GM23338 (cell line): ENCODE data around the gene CRADD. TPM values are rescaled to one million over a fixed set of nuclear protein-coding genes. Genes with fewer than 3 reads are reported as not detected.

Experiments used
- ATAC-seq: fragments of 200-7000 bp; cut with Tn5 transposase; 3 replicates; pipeline ENCODE4 v1.9.1; 2020
- DNase-seq: peaks from one replicate; pipeline ENCODE4 v3.0.0-alpha.2; 2015; ENCODE audit warnings: low spot score
- H2AFZ ChIP-seq: fragments of 200-600 bp; sonication (generic); 2 replicates; pipeline ENCODE4 v1.8.0; 2016; ENCODE audit warnings: antibody characterized with exemption, mild to moderate bottlenecking, moderate library complexity
- H3F3A ChIP-seq: fragments of 200-600 bp; sonication (generic); replicated peaks from 2 replicates; pipeline ENCODE4 v1.8.0; 2017; ENCODE audit warnings: antibody characterized with exemption, mixed run types, low read depth
- H3K27ac ChIP-seq: fragments of 200-600 bp; sonication (generic); 2 replicates; pipeline ENCODE4 v1.6.1; 2016; ENCODE audit warnings: low read depth
- H3K27me3 ChIP-seq: fragments of 200-600 bp; sonication (generic); 2 replicates; pipeline ENCODE4 v1.8.0; 2016; ENCODE audit warnings: mild to moderate bottlenecking, mixed run types, moderate library complexity; ENCODE audit not compliant: insufficient read depth
- H3K36me3 ChIP-seq: fragments of 200-600 bp; sonication (generic); 2 replicates; pipeline ENCODE4 v1.8.0; 2016; ENCODE audit warnings: mild to moderate bottlenecking; ENCODE audit not compliant: insufficient read depth
- H3K4me1 ChIP-seq: fragments of 200-600 bp; sonication (generic); 2 replicates; pipeline ENCODE4 v1.8.0; 2016; ENCODE audit warnings: mild to moderate bottlenecking, moderate library complexity; ENCODE audit not compliant: insufficient read depth
- H3K4me2 ChIP-seq: fragments of 200-600 bp; sonication (generic); 2 replicates; pipeline ENCODE4 v1.7.1; 2017; ENCODE audit warnings: mixed run types
- H3K4me3 ChIP-seq: fragments of 200-600 bp; sonication (generic); 2 replicates; pipeline ENCODE4 v1.6.1; 2016; ENCODE audit warnings: mixed run types
- H3K79me2 ChIP-seq: fragments of 200-600 bp; sonication (generic); replicated peaks from 2 replicates; pipeline ENCODE4 v1.8.0; 2017; ENCODE audit warnings: mild to moderate bottlenecking; ENCODE audit not compliant: insufficient read depth
- H3K9me2 ChIP-seq: fragments of 200-600 bp; sonication (generic); 2 replicates; pipeline ENCODE4 v1.8.0; 2017; ENCODE audit not compliant: insufficient read depth
- H4K20me1 ChIP-seq: fragments of 200-600 bp; sonication (generic); replicated peaks from 2 replicates; pipeline ENCODE4 v1.8.0; 2017; ENCODE audit warnings: mild to moderate bottlenecking; ENCODE audit not compliant: insufficient read depth
- H3K27ac Mint-ChIP-seq: 2 replicates; pipeline ENCODE4 v1.8.0; 2020; ENCODE audit warnings: inconsistent platforms, mild to moderate bottlenecking, moderate library complexity, mixed read lengths
- H3K27me3 Mint-ChIP-seq: 3 replicates; pipeline ENCODE4 v1.8.0; 2022; ENCODE audit warnings: low read depth, mild to moderate bottlenecking, moderate library complexity, mixed read lengths, inconsistent platforms; ENCODE audit not compliant: insufficient read depth, poor library complexity
- H3K36me3 Mint-ChIP-seq: 3 replicates; pipeline ENCODE4 v1.8.0; 2021; ENCODE audit warnings: low read depth, mild to moderate bottlenecking, inconsistent platforms, moderate library complexity, mixed read lengths
- H3K4me1 Mint-ChIP-seq: 3 replicates; pipeline ENCODE4 v1.8.0; 2020; ENCODE audit warnings: mild to moderate bottlenecking, inconsistent platforms, mixed read lengths
- H3K4me3 Mint-ChIP-seq: 3 replicates; pipeline ENCODE4 v1.8.0; 2021; ENCODE audit warnings: moderate library complexity, mild to moderate bottlenecking, inconsistent platforms, mixed read lengths
- H3K9me3 Mint-ChIP-seq: 3 replicates; pipeline ENCODE4 v1.8.0; 2020; ENCODE audit warnings: moderate library complexity, mild to moderate bottlenecking, inconsistent platforms, mixed read lengths
- CREB1 ChIP-seq: fragments of 250-450 bp; sonication (Bioruptor Pico); IDR thresholded peaks from 2 replicates; pipeline ENCODE4 v1.5.0; 2020; ENCODE audit warnings: low read depth, mild to moderate bottlenecking, moderate library complexity
- EZH2phosphoT487 ChIP-seq: fragments of 200-600 bp; sonication (generic); IDR thresholded peaks from one replicate; pipeline ENCODE4 v1.8.1; 2018; ENCODE audit warnings: antibody characterized with exemption; ENCODE audit not compliant: unreplicated experiment
- JUNB ChIP-seq: IDR thresholded peaks from one replicate; pipeline ENCODE4 v1.6.1; 2016; ENCODE audit warnings: antibody characterized with exemption; ENCODE audit not compliant: unreplicated experiment
- POLR2AphosphoS5 ChIP-seq: IDR thresholded peaks from 2 replicates; pipeline ENCODE4 v1.6.1; 2016; ENCODE audit warnings: antibody characterized with exemption, low read depth
- ZNF331 ChIP-seq: fragments of 250-450 bp; sonication (Bioruptor Pico); IDR thresholded peaks from 2 replicates; pipeline ENCODE4 v1.5.0; 2020; ENCODE audit warnings: low read depth, mild to moderate bottlenecking, moderate library complexity
- polyA plus RNA-seq: library from polyadenylated mRNA; unstranded; fragments of >200 nt; fragmentation: Nextera tagmentation; extraction: Ambion mirVana; gene quantifications from 2 replicates; pipeline ENCODE4 v1.2.1, GENCODE V29; 2016
- total RNA-seq: library from RNA; depleted of rRNA; stranded (reverse); fragments of >200 nt; shearing (Covaris generic); gene quantifications from 2 replicates; pipeline ENCODE4 v1.2.3, GENCODE V29; 2014
- TF ChIP-seq, protein P1 (sequence below): IDR thresholded peaks from 2 replicates; pipeline ENCODE4 v1.6.1; 2016; ENCODE audit warnings: antibody characterized with exemption
- TF ChIP-seq, protein P2 (sequence below): fragments of 250-450 bp; sonication (Bioruptor Pico); IDR thresholded peaks from 2 replicates; pipeline ENCODE4 v1.5.0; 2020; ENCODE audit warnings: mild to moderate bottlenecking, moderate library complexity
- TF ChIP-seq, protein P3 (sequence below), 2 experiments: fragments of 200-600 bp in 1 of 2; sonication (generic) in 1 of 2; conservative IDR thresholded peaks; 2 replicates each; pipeline versions ENCODE4 v1.5.1 to v1.6.1; 2016 to 2017; ENCODE audit warnings: antibody characterized with exemption in 2 of 2, low read depth in 2 of 2, mild to moderate bottlenecking in 2 of 2, moderate library complexity in 1 of 2

Gene CRADD
- total and polyA plus RNA-seq, 2 experiments from 2014 or later: 6.3 to 27.9 TPM

DNA sequence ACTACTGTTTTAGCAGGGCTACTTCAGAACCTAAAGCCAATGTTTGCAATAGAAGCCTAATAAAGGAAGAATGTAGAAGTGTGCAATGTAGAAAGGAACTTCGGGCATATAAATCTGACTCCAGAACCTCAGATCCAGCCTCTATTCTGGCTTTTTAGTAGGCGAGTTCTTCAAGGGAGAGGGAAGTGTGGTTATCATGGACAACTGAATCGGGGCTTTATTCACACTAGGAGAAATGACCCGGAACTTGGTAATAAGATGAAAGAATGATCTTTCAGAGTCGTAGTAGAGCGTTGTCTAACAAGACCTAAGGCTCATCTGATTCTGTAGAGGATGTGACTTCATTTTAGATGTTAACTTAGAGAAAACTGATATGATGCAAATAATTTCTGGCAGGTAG, 72.9 kb downstream of the CRADD start:
- no peaks in the 10 kb centered on the region for H3K27me3 ChIP-seq
- no peaks in the 10 kb centered on the region for H3F3A ChIP-seq
- DNase-seq (no peak), ATAC-seq (no peak)
- no peak overlapping the region for H3K27ac ChIP-seq
- H4K20me1 ChIP-seq: no peaks in the 10 kb centered on the region
- Mint-ChIP-seq H3K4me3 (no peak overlapping the region), H3K27ac (no peak overlapping the region), H3K4me1 (peaks cover 13% of the 10 kb centered on the region), H3K36me3 (peaks cover 30% of the 10 kb centered on the region), H3K9me3 (peaks cover 31% of the 10 kb centered on the region), H3K27me3 (no peaks in the 10 kb centered on the region)
- H3K4me3 ChIP-seq: no peak overlapping the region
- H3K36me3 ChIP-seq: peaks cover 7% of the 10 kb centered on the region
- TF ChIP-seq POLR2AphosphoS5 (no peak), ZNF331 (CRISPR knock-in tag) (no peak), CREB1 (no peak), EZH2phosphoT487 (no peak), JUNB (no peak)
- TF ChIP-seq, protein P1, sequence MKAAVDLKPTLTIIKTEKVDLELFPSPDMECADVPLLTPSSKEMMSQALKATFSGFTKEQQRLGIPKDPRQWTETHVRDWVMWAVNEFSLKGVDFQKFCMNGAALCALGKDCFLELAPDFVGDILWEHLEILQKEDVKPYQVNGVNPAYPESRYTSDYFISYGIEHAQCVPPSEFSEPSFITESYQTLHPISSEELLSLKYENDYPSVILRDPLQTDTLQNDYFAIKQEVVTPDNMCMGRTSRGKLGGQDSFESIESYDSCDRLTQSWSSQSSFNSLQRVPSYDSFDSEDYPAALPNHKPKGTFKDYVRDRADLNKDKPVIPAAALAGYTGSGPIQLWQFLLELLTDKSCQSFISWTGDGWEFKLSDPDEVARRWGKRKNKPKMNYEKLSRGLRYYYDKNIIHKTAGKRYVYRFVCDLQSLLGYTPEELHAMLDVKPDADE: no peak
- TF ChIP-seq, protein P2, sequence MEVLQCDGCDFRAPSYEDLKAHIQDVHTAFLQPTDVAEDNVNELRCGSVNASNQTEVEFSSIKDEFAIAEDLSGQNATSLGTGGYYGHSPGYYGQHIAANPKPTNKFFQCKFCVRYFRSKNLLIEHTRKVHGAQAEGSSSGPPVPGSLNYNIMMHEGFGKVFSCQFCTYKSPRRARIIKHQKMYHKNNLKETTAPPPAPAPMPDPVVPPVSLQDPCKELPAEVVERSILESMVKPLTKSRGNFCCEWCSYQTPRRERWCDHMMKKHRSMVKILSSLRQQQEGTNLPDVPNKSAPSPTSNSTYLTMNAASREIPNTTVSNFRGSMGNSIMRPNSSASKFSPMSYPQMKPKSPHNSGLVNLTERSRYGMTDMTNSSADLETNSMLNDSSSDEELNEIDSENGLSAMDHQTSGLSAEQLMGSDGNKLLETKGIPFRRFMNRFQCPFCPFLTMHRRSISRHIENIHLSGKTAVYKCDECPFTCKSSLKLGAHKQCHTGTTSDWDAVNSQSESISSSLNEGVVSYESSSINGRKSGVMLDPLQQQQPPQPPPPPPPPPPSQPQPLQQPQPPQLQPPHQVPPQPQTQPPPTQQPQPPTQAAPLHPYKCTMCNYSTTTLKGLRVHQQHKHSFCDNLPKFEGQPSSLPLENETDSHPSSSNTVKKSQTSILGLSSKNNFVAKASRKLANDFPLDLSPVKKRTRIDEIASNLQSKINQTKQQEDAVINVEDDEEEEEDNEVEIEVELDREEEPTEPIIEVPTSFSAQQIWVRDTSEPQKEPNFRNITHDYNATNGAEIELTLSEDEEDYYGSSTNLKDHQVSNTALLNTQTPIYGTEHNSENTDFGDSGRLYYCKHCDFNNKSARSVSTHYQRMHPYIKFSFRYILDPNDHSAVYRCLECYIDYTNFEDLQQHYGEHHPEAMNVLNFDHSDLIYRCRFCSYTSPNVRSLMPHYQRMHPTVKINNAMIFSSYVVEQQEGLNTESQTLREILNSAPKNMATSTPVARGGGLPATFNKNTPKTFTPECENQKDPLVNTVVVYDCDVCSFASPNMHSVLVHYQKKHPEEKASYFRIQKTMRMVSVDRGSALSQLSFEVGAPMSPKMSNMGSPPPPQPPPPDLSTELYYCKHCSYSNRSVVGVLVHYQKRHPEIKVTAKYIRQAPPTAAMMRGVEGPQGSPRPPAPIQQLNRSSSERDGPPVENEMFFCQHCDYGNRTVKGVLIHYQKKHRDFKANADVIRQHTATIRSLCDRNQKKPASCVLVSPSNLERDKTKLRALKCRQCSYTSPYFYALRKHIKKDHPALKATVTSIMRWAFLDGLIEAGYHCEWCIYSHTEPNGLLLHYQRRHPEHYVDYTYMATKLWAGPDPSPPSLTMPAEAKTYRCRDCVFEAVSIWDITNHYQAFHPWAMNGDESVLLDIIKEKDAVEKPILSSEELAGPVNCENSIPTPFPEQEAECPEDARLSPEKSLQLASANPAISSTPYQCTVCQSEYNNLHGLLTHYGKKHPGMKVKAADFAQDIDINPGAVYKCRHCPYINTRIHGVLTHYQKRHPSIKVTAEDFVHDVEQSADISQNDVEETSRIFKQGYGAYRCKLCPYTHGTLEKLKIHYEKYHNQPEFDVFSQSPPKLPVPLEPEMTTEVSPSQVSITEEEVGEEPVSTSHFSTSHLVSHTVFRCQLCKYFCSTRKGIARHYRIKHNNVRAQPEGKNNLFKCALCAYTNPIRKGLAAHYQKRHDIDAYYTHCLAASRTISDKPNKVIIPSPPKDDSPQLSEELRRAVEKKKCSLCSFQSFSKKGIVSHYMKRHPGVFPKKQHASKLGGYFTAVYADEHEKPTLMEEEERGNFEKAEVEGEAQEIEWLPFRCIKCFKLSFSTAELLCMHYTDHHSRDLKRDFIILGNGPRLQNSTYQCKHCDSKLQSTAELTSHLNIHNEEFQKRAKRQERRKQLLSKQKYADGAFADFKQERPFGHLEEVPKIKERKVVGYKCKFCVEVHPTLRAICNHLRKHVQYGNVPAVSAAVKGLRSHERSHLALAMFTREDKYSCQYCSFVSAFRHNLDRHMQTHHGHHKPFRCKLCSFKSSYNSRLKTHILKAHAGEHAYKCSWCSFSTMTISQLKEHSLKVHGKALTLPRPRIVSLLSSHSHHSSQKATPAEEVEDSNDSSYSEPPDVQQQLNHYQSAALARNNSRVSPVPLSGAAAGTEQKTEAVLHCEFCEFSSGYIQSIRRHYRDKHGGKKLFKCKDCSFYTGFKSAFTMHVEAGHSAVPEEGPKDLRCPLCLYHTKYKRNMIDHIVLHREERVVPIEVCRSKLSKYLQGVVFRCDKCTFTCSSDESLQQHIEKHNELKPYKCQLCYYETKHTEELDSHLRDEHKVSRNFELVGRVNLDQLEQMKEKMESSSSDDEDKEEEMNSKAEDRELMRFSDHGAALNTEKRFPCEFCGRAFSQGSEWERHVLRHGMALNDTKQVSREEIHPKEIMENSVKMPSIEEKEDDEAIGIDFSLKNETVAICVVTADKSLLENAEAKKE (CRISPR knock-in tag): no peak
- TF ChIP-seq, protein P3, sequence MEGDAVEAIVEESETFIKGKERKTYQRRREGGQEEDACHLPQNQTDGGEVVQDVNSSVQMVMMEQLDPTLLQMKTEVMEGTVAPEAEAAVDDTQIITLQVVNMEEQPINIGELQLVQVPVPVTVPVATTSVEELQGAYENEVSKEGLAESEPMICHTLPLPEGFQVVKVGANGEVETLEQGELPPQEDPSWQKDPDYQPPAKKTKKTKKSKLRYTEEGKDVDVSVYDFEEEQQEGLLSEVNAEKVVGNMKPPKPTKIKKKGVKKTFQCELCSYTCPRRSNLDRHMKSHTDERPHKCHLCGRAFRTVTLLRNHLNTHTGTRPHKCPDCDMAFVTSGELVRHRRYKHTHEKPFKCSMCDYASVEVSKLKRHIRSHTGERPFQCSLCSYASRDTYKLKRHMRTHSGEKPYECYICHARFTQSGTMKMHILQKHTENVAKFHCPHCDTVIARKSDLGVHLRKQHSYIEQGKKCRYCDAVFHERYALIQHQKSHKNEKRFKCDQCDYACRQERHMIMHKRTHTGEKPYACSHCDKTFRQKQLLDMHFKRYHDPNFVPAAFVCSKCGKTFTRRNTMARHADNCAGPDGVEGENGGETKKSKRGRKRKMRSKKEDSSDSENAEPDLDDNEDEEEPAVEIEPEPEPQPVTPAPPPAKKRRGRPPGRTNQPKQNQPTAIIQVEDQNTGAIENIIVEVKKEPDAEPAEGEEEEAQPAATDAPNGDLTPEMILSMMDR (conservative IDR thresholded peaks at IDR 0.05; ENCODE audit: low read depth in 2 of 2): no peak
- H3K79me2 ChIP-seq: no peaks in the 10 kb centered on the region
- no peak overlapping the region for H3K4me2 ChIP-seq
- H3K9me2 ChIP-seq: no peaks in the 10 kb centered on the region
- no peaks in the 10 kb centered on the region for H3K4me1 ChIP-seq
- H2AFZ ChIP-seq: no peak overlapping the region
